ENCODE results near the gene UBE2G2.

DNA sequence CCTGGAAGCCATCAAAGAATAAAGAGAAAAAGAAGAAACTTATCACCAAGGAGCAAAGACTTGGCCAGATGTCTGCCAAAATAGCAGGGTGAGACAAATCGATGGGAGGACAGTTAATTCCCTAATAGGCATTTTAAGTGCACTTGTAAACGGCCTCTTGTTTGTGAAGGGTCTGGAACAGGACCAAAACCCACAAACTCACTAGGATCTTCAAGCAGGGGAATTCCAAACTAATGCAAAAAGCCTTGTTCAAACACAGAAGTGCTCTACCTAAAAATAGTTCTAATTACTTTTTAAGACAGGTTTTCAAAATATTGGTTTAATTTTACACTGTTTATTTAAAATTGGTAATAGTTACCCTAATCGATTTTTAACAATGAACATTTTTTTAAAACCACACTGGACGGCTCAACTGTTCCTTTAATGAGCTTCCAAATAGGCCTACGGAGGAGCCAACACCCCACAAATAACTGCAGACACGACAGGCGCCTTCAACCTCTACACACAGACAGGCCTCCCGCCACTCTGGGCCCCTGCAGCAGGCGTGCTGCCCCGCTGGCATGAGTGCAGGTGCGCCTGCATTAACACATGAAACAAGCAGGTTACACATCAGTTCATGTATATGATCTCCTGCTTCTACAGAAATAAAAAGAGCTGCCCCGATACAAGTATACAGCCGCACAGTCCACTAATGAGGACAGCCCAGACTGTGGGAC, 15.8 kb downstream of the UBE2G2 start:
- TF ChIP-seq, protein P1, sequence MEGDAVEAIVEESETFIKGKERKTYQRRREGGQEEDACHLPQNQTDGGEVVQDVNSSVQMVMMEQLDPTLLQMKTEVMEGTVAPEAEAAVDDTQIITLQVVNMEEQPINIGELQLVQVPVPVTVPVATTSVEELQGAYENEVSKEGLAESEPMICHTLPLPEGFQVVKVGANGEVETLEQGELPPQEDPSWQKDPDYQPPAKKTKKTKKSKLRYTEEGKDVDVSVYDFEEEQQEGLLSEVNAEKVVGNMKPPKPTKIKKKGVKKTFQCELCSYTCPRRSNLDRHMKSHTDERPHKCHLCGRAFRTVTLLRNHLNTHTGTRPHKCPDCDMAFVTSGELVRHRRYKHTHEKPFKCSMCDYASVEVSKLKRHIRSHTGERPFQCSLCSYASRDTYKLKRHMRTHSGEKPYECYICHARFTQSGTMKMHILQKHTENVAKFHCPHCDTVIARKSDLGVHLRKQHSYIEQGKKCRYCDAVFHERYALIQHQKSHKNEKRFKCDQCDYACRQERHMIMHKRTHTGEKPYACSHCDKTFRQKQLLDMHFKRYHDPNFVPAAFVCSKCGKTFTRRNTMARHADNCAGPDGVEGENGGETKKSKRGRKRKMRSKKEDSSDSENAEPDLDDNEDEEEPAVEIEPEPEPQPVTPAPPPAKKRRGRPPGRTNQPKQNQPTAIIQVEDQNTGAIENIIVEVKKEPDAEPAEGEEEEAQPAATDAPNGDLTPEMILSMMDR (IDR thresholded peaks at IDR 0.05; ENCODE audit: poor library complexity), result no peak
- no peak for TF ChIP-seq EZH2phosphoT487 (IDR thresholded peaks at IDR 0.05; ENCODE audit: low read depth, severe bottlenecking, unreplicated experiment)
